HepG2 (cell line): ENCODE results near the gene PLEKHG5. TPM values are rescaled to one million over a fixed set of nuclear protein-coding genes. Genes with fewer than 3 reads are reported as not detected.

ENCODE experiments used
- AGO2 ChIP-seq: fragments of 200-400 bp; formaldehyde crosslinking; optimal IDR thresholded peaks from 2 replicates; pipeline ENCODE3; 2017; ENCODE audit warnings: mild to moderate bottlenecking, low read depth, low read length, moderate library complexity
- ARNT ChIP-seq: fragments of 450-650 bp; IDR thresholded peaks from 2 replicates; pipeline ENCODE4 v1.6.1; 2017
- ISX ChIP-seq: sonication (generic); formaldehyde crosslinking; conservative IDR thresholded peaks from 2 replicates; pipeline ENCODE4 v1.5.0; 2020; ENCODE audit warnings: missing genetic modification reagents
- XBP1 ChIP-seq: sonication (generic); formaldehyde crosslinking; IDR thresholded peaks from 2 replicates; pipeline ENCODE4 v1.5.0; 2020; ENCODE audit warnings: missing genetic modification reagents
- YY1 ChIP-seq: IDR thresholded peaks from 2 replicates; pipeline ENCODE4 v1.6.1; 2011; ENCODE audit warnings: low read length, low read depth, moderate library complexity, mild to moderate bottlenecking; ENCODE audit not compliant: insufficient read depth, insufficient replicate concordance
- ZBTB40 ChIP-seq, 2 experiments: fragments of 450-650 bp in 1 of 2; sonication (generic) in 1 of 2; formaldehyde crosslinking in 1 of 2; IDR thresholded peaks; 2 replicates each; pipeline versions ENCODE4 v1.6.1 to v1.8.0; 2016 to 2022; ENCODE audit warnings: antibody characterized with exemption in 1 of 2, mild to moderate bottlenecking in 1 of 2, missing genetic modification reagents in 1 of 2
- ZFP82 ChIP-seq: sonication (generic); formaldehyde crosslinking; IDR thresholded peaks from 2 replicates; pipeline ENCODE4 v1.5.1; 2020; ENCODE audit warnings: mild to moderate bottlenecking, missing genetic modification reagents, borderline replicate concordance
- ZNF20 ChIP-seq: sonication (generic); formaldehyde crosslinking; IDR thresholded peaks from 2 replicates; pipeline ENCODE4 v1.4.0; 2020; ENCODE audit warnings: mild to moderate bottlenecking, moderate library complexity, missing genetic modification reagents
- ZNF577 ChIP-seq: sonication (generic); formaldehyde crosslinking; IDR thresholded peaks from 2 replicates; pipeline ENCODE4 v1.4.0; 2020; ENCODE audit warnings: mild to moderate bottlenecking, low read depth, missing genetic modification reagents, borderline replicate concordance
- ZSCAN25 ChIP-seq: sonication (generic); formaldehyde crosslinking; IDR thresholded peaks from 2 replicates; pipeline ENCODE4 v1.8.0; 2022; ENCODE audit warnings: mild to moderate bottlenecking, missing genetic modification reagents
- polyA plus RNA-seq, 8 experiments: library from polyadenylated mRNA; depleted of rRNA in 3 of 8; stranded (reverse) in 7 of 8; unstranded in 1 of 8; fragments of >200 nt; fragmentation: Illumina TruSeq in 4 of 8; extraction: Trizol in 4 of 8; gene quantifications; 2 replicates each; pipeline versions ENCODE4 v1.2.1 to v1.2.3, GENCODE V29; 2011 to 2016; ENCODE audit warnings: low read depth in 4 of 8, missing spikeins in 1 of 8, mixed read lengths in 1 of 8; ENCODE audit not compliant: insufficient read depth in 1 of 8
- total RNA-seq, 5 experiments: library from RNA; depleted of rRNA; stranded (reverse); fragments of >200 nt; fragmentation: Illumina TruSeq; extraction: Trizol; gene quantifications; 2 replicates each; pipeline ENCODE4 v1.2.3, GENCODE V29; 2016; ENCODE audit warnings: low read depth in 1 of 5

The PLEKHG5 gene
- total and polyA plus RNA-seq, 2 of the 13 experiments (the other 11 are each of a cell fraction or from before 2014, with no cell fraction given) = 1.9 to 3.5 TPM

- TF ChIP-seq AGO2 (peak; percentile 26), ZNF20 (CRISPR knock-in tag) (no peak), ZNF577 (CRISPR knock-in tag) (no peak), ARNT (no peak), YY1 (no peak), ZBTB40 (IDR thresholded peaks at IDR 0.05) (no peak), ZBTB40 (CRISPR knock-in tag; IDR thresholded peaks at IDR 0.05) (0 out of 2 replicates have a peak, but pooled peaks have one; percentile 17), ZFP82 (CRISPR knock-in tag) (no peak), XBP1 (CRISPR knock-in tag) (no peak), ISX (CRISPR knock-in tag) (no peak), ZSCAN25 (CRISPR knock-in tag) (peak; percentile 48; the same call in 1 of the 2 replicates)
Measured at GRCh38 chr1:6450005-6450450, 41.4 kb downstream of the PLEKHG5 start (continued).
